ENCODE measurements around the gene ADH1C.
A peak's percentile ranks its signal among the peaks of the same experiment; 100 is the strongest.

The ADH1C gene

GRCh38 chr4:99339172-99339571 lies 13.4 kb downstream of the ADH1C start:
- no peak overlapping the region for H3K4me3 ChIP-seq (ENCODE audit: low read length)
- no peak for TF ChIP-seq CTCF (IDR thresholded peaks at IDR 0.05; ENCODE audit: insufficient read depth, low read depth, low read length, missing control alignments)
- no peak for DNase-seq (ENCODE audit: low read depth)

- no peak overlapping the region for H3K4me3 ChIP-seq (ENCODE audit: low read length)
- no peak for DNase-seq (ENCODE audit: low read depth)
- no peak for TF ChIP-seq CTCF (IDR thresholded peaks at IDR 0.05; ENCODE audit: insufficient read depth, low read depth, low read length, missing control alignments)
Observed at GRCh38 chr4:99336553-99336952, 16.0 kb downstream of the ADH1C start.

- H3K4me3 ChIP-seq (ENCODE audit: low read length): no peak overlapping the region
- no peak for TF ChIP-seq CTCF (IDR thresholded peaks at IDR 0.05; ENCODE audit: insufficient read depth, low read depth, low read length, missing control alignments)
- DNase-seq (ENCODE audit: low read depth): no peak
Observed at GRCh38 chr4:99334880-99335279, 17.7 kb downstream of the ADH1C start.

- no peak overlapping the region for H3K4me3 ChIP-seq (ENCODE audit: low read length)
- DNase-seq (ENCODE audit: low read depth): no peak
- no peak for TF ChIP-seq CTCF (IDR thresholded peaks at IDR 0.05; ENCODE audit: insufficient read depth, low read depth, low read length, missing control alignments)
Observed at GRCh38 chr4:99330648-99331047, 21.9 kb downstream of the ADH1C start.

GRCh38 chr4:99329876-99330275 lies 22.7 kb downstream of the ADH1C start:
- H3K4me3 ChIP-seq (ENCODE audit: low read length): no peak overlapping the region
- no peak for TF ChIP-seq CTCF (IDR thresholded peaks at IDR 0.05; ENCODE audit: insufficient read depth, low read depth, low read length, missing control alignments)
- DNase-seq (ENCODE audit: low read depth): no peak

- peak; percentile 0 for DNase-seq (ENCODE audit: low read depth)
- TF ChIP-seq CTCF (IDR thresholded peaks at IDR 0.05; ENCODE audit: insufficient read depth, low read depth, low read length, missing control alignments): no peak
- no peak overlapping the region for H3K4me3 ChIP-seq (ENCODE audit: low read length)
Observed at GRCh38 chr4:99324979-99325378, 27.6 kb downstream of the ADH1C start.

GRCh38 chr4:99324361-99324760 lies 28.2 kb downstream of the ADH1C start:
- no peak overlapping the region for H3K4me3 ChIP-seq (ENCODE audit: low read length)
- TF ChIP-seq CTCF (IDR thresholded peaks at IDR 0.05; ENCODE audit: insufficient read depth, low read depth, low read length, missing control alignments): no peak
- no peak for DNase-seq (ENCODE audit: low read depth)
